Activated T-cell treated with anti-CD3 and anti-CD28 coated beads for 4 hours (primary cell): ENCODE data around the gene BRAT1.
A peak's percentile ranks its signal among the peaks of the same experiment; 100 is the strongest.

Experiments used
- DNase-seq: peaks from one replicate; pipeline ENCODE4 v3.0.0-alpha.2; 2020

The BRAT1 gene

DNA sequence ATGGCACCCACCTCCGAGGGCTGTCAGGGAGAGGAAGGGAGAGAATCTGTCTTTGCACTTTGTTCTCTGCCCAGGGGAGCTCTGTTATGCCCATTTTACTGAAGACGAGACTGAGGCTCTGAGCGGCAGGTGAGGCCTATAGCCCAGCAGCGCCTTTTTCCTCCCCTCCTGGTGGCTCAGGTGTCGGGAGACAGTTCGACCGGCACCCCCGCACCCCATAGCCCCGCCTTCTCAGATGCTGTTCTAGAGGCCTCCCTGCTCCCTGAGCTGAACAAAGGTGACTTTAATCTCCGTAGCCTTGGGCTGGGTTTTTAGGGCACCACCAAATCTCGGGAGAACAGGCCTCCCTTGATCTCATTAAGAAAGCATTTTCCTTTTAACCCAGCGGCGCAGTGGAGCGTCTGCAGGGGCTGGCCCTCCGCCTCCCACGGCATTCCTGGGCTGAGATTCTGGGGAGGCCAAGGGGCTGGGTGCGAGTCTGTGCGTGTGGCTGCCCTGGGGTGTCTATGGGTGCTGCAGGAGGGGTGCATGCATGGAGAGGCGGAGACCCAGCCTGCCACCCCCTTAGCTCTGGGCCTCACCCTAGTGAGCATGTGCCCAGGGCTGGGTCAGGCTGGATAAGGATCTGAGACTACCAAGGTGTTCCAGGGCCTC lies 32.4 kb downstream of the BRAT1 start:
- DNase-seq, result no peak

DNA sequence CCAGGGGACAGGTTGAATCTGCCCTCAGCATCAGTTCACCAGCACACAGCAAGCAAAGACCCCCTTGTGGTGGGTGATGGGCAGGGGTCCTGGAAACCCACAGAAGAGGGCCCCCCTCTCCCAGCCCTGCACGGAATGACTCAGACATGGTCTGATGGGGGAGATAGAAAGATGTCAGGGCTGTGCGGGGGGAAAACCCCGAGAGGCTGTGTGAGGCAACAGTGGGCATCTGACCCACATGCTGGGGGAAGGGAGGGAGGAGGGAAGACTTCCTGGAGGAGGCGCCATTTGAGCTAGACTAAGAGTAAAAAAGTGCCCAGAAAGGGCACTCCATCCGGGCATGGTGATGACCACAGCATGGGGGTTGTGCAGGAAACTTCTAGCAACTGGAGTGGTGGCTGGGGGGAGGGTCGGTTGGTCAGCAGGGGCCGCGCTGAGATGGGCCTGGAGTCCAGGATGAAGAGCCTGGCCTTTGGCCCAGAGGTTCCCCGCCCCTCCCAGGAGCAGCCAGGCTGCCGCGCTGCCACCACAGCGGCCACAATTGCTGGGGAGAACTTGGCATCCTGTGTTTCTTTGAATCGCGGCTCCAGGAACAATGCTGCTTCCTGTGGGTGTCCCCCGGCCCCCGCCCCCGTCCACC lies 33.3 kb downstream of the BRAT1 start:
- peak; percentile 62 for DNase-seq

DNA sequence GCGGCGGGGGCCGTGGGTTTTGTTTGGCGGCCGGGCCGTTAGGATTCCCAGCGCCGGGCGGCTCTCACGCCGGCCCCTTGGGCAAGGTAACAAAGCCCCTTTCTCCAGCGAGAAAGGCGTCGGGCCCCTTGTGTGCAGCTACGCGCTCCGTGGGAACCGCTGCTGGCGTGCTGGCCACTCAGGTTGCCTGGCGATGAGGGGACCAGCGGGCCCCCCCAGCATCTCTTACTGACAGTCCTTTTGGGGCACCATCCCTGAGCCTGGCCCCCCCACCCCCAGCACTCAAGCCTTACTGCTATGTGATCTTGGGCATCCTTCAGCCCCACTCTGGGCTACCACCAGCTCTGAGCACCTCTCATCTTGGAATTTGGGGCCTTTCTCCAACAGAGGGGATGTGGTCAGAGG lies 34.0 kb downstream of the BRAT1 start:
- no peak for DNase-seq

DNA sequence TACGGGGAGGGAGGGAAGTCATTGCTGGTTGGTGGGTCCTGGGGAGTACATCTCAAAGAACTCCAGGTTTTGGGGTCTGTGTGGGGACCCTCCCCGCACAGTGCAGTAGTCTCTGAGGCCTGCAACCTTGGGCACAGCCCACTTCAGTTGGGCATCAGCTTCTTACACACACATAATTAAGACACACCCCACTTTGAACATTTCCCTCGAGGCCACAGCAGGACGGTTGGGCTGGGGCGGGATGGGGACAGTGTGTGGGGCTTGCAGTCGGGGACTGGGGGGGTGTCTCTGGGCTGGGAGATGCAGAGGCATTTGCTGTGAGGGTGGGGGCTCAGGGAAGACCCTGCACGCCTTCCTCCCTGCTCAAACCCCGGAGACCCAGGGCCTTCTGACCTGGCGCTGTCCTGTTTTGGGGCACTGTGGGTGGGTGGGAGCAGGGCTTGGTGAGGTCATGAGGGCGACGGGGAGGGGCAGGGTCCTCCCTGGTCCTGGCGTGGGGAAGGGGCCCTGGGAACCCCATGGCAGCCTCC lies 34.5 kb downstream of the BRAT1 start:
- DNase-seq, result no peak

- no peak for DNase-seq
Measured at GRCh38 chr7:2520131-2520760, 35.1 kb downstream of the BRAT1 start.

DNA sequence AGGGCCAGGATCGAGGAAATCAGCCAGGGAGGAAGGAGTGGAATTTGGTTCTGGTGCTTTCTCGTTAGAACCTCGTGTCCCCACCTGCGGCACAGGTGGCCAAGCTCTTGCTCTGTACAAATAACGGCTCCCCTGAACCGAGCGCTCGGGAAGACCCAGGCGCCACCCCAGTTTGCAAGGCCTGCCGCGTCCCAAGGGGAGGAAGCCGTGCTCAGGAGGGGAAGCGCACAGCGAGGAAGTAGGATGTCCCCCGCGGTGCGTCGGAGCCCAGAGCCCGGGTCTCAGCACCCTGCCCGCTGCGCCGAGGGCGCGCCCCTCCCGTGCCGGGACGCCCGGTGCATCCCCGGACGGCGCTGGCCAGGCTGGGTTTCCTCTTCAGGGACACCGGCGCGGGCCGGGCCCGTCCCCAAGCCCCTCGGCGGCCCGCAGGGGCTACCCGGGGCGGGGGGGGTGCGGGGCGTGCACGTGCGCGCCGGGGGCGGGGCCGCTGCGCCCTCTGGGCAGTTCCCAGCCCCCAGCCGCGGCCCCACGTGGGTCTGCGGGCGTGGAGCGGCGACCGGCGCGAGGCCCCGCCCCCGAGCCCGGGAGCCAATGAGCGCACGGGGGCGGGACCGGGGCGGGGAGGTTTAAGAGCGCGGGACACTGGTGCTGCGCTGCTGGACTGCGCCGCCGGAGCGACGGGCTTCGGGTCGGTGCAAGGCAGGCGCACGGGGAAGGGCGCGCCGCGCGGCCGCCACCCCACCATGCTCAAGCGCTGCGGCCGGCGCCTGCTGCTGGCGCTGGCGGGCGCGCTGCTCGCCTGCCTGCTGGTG lies 36.0 kb downstream of the BRAT1 start, which contains the start of gene LFNG:
TSS of gene LFNG (plus strand) at position 656 of the 812 bp plus-strand sequence. CDS start at position 744, 88 bp downstream.
- DNase-seq, result peak; percentile 74

GRCh38 chr7:2518737-2519118 lies 36.6 kb downstream of the BRAT1 start:
- DNase-seq, result no peak

GRCh38 chr7:2517678-2518507 lies 37.4 kb downstream of the BRAT1 start:
- DNase-seq, result no peak

GRCh38 chr7:2517026-2517425 lies 38.3 kb downstream of the BRAT1 start:
- no peak for DNase-seq

DNA sequence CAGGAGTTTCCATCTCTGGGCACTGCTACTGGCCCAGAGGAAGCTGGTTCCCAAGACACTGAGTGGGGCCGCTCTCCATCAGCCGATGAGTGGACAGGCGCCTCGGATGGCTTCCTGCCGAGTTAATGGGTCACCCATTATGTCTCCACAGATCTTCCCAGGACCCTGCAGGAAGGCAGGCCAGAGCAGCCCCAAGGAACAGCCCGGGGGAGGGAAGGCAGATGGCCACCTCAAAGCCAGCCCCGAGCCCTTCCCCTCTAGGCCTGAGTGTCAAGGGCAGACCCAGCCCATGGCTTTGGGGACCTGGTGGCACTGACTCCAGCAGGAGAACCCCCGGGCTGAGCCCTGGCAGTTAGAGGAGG lies 39.1 kb downstream of the BRAT1 start:
- no peak for DNase-seq

GRCh38 chr7:2515424-2516193 lies 39.7 kb downstream of the BRAT1 start:
- no peak for DNase-seq

DNA sequence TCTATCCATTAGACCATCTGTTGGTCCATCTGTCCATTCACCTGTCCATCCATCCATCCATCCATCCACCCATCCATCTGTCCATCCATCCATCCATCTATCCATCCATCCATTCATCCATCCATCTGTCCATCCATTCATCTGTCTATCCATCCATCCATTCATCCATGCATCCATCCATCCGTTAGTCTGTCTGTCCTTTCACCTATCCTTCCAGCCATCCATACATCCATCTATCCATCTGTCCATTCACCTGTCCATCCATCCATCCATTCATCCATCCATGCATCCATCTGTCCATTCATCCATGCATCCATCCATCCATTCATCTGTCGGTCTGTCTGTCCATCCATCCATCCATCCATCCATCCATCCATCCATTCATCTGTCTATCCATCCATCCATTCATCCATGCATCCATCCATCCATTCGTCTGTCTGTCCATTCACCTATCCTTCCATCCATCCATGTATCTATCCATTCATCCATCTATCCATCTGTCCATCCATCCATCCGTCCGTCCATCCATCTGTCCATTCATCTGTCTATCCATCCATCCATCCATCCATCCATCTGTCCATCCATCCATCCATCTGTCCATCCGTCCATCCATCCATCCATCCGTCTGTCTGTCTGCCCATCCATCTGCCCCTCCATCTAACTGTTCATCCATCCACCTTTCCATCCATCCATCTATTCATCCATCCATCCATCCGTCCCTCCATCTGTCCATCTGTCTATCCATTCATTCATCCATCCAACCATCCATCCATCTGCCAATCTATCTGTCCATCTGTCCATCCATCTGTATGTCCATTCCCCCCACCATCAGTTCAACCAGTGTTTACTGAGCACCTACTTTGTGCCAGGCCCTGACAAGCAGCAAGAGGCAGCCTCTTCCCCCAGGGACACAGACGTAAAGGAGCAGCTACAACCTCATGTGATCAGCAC lies 40.6 kb downstream of the BRAT1 start:
- no peak for DNase-seq

GRCh38 chr7:2513702-2514101 lies 41.6 kb downstream of the BRAT1 start:
- no peak for DNase-seq

GRCh38 chr7:2512713-2513112 lies 42.6 kb downstream of the BRAT1 start:
- DNase-seq, result no peak

DNA sequence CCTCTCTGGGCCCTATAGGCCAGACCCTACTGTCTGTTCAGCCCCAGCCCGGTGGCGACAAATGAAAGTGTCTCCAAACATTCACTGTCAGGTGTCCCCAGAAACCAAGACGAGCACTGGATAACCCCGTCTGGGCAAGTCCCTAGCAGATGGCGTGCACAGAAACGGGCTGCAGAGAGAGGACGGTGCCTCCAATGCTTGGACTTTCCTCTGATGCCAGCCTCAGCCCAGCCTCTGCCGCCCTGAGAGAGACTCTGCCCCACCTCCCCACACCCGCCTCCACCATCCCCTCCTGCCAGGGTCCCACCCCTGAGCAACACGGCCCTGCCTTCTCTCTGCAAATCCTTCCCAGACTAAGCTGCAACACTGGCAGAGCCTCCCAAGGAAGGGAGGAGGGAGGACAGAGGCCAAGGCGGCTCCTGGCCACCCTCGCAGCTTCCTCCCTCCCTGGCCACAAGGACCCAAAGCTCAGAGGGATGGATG lies 43.1 kb downstream of the BRAT1 start:
- no peak for DNase-seq

- DNase-seq, result no peak
Measured at GRCh38 chr7:2511769-2512168, 43.6 kb downstream of the BRAT1 start.

DNA sequence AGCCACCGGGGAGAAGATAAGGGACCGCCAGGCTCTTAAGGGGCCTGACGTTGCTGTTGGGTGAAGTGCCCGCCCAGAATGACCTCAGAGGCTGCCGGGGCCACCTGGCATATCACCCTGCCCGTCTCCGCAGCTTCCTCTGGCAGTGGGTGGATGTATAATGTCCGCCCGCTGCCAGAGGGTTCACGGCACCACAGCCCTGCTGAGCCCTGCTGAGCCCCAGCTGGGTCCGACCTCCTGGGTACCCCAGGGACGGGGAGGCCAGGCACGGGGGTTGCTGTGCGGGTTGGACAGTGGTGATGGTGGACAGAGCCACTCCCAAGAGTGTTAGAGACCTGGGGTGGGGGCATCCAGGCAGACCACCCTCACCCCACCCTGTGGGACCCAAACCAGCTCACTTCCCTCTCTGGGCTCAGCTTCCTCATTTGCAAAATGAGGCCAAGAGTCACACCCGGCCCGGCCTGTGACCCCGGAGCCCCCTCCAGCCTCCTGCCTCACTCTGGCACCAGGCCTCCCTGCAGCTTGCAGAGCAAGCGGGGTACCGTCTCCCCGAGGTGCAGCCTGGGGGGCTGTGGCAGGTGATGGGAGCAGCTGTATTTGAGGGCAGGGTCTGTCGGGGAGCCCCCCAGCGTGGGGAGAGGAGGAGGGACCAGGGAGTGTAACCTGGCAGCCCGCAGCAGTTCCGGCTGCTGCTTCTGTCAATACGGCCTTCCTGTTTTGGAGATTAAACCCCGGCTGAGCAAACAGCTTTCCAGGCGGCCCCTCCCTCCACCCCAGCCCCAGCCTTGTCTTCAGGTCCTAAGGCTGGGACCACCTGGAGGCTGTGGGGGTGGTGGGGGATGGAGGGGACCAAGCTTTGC lies 44.2 kb downstream of the BRAT1 start:
- DNase-seq, result no peak

DNA sequence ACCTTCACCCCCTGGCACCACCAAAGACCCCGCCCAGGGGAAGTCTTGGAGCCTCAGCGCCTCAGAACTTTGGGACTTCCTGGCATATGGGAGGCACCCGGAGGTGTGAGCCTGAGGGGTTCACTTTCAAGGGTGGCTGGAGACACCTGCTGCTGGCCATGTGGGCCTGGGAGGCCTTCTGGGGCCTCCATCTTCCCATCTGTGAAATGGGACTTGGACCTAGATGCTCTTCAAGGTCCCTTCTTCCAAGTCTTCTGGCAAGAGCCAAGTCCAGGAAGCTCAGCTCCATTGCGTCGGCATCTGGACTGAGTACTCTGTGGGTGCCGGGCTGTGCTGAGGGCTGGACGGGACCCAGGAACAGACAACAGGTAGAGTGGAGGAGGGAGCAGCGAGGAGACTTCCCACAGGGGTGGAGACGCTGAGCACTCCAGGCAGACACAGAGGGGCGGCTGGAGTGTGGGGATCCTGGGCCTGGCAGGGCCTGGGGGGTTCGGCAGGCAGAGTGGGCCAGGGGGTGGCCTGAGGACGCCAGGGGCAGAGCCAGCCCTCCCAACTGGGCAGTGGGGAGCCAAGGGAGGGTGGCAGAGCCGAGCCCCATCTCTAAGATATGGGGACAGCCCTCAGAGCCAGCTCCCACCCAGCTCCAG lies 45.1 kb downstream of the BRAT1 start:
- DNase-seq, result no peak
